Astrocyte (in vitro differentiated cells and primary cell): ENCODE results near the gene ZNF212.

Experiments
- EZH2 ChIP-seq: IDR thresholded peaks from 2 replicates; pipeline ENCODE4 v1.6.1; 2012; ENCODE audit warnings: mild to moderate bottlenecking, low read length, inconsistent platforms; ENCODE audit not compliant: insufficient read depth
- TF ChIP-seq, protein P1 (sequence below): IDR thresholded peaks from 2 replicates; pipeline ENCODE4 v1.5.1; 2011; ENCODE audit warnings: low read depth, mild to moderate bottlenecking, inconsistent platforms, low read length, moderate library complexity; ENCODE audit not compliant: insufficient read depth

DNA sequence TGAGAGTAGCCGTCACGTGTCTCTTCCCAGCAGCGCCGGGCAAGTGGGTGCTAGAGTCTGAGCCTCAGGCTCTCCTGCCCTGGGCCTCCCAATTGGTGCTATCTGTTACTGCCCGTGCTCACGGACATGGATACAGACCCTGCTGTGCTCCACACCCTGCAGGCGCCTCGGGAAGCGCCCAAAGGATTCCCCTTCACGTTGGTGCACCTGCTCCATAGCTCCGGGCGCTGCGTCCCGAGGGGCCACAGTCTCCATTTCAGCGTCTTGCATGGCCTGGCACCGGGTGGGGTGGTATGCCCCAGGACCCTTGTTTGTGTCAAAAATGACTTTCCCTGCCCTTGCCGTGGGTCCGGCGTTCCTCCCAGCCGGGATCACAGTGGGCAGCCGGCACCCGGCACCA lies 13.8 kb upstream of the ZNF212 start:
- TF ChIP-seq, protein P1, sequence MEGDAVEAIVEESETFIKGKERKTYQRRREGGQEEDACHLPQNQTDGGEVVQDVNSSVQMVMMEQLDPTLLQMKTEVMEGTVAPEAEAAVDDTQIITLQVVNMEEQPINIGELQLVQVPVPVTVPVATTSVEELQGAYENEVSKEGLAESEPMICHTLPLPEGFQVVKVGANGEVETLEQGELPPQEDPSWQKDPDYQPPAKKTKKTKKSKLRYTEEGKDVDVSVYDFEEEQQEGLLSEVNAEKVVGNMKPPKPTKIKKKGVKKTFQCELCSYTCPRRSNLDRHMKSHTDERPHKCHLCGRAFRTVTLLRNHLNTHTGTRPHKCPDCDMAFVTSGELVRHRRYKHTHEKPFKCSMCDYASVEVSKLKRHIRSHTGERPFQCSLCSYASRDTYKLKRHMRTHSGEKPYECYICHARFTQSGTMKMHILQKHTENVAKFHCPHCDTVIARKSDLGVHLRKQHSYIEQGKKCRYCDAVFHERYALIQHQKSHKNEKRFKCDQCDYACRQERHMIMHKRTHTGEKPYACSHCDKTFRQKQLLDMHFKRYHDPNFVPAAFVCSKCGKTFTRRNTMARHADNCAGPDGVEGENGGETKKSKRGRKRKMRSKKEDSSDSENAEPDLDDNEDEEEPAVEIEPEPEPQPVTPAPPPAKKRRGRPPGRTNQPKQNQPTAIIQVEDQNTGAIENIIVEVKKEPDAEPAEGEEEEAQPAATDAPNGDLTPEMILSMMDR = no peak
- no peak for TF ChIP-seq EZH2
